DOHH2 (cell line): ENCODE measurements around the gene SRMS.

Source experiments
- CTCF ChIP-seq: fragments of 200-600 bp; sonication (generic); IDR thresholded peaks from one replicate; pipeline ENCODE4 v1.5.1; 2014; ENCODE audit warnings: antibody characterized with exemption, mild to moderate bottlenecking, low read depth, low read length; ENCODE audit not compliant: poor library complexity, severe bottlenecking
- EZH2phosphoT487 ChIP-seq: fragments of 200-600 bp; sonication (generic); IDR thresholded peaks from 2 replicates; pipeline ENCODE4 v1.6.1; 2017; ENCODE audit warnings: borderline replicate concordance, mild to moderate bottlenecking, antibody characterized with exemption, low read length, moderate library complexity, mixed read lengths

DNA sequence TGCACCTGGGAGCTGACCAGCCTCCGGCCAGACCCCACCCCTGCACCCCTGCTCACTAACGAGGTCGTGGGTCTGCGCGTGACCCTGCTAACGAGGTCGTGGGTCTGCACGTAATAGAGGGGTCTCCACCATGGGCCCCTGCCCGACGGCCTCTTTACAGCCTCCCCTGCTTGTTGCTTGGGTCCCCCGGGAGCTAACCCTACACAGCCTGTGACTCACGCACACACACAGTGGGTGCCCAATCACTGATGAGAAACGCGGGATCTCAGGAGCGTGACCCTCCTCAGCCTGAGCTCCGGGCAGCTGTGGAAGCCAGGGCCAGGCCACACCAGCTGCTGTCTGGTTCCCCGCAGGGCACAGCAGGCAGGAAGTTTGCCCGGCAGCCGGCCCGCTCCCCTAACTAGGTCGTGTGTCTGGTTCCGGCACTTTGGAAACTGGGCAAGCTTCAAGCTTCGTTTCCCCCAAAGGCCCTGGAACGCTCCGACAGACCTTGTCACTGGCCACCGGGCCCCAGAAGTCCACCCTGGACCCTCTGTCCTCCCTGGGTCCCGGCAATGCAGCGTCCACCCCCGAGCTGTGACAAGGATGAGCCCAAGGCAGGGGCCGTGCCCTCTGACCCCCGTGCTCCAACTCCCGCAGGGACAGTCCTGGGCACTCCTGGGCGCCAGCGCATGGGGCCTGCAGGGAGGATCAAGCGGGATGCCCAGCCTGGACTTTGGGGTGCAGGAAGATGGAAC is 11.1 kb downstream of the SRMS start:
- TF ChIP-seq CTCF: no peak
- no peak for TF ChIP-seq EZH2phosphoT487
